ENCODE results near the gene MYLK2.

- TF ChIP-seq, protein P1, sequence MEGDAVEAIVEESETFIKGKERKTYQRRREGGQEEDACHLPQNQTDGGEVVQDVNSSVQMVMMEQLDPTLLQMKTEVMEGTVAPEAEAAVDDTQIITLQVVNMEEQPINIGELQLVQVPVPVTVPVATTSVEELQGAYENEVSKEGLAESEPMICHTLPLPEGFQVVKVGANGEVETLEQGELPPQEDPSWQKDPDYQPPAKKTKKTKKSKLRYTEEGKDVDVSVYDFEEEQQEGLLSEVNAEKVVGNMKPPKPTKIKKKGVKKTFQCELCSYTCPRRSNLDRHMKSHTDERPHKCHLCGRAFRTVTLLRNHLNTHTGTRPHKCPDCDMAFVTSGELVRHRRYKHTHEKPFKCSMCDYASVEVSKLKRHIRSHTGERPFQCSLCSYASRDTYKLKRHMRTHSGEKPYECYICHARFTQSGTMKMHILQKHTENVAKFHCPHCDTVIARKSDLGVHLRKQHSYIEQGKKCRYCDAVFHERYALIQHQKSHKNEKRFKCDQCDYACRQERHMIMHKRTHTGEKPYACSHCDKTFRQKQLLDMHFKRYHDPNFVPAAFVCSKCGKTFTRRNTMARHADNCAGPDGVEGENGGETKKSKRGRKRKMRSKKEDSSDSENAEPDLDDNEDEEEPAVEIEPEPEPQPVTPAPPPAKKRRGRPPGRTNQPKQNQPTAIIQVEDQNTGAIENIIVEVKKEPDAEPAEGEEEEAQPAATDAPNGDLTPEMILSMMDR (IDR thresholded peaks at IDR 0.05; ENCODE audit: low read depth, low read length, poor library complexity, severe bottlenecking): peak; percentile 98
- no peak for TF ChIP-seq EZH2phosphoT487 (IDR thresholded peaks at IDR 0.05; ENCODE audit: borderline replicate concordance, low read length)
Observed at GRCh38 chr20:31822421-31823330, 3.5 kb downstream of the MYLK2 start.

Data from DOHH2 (cell line).